GM12801 (cell line): ENCODE data around the gene COL4A4.

ENCODE experiments used
- CTCF ChIP-seq: IDR thresholded peaks from one replicate; pipeline ENCODE4 v1.5.1; 2011; ENCODE audit warnings: control low read depth; ENCODE audit not compliant: insufficient read length; ENCODE audit errors: extremely low read depth

The COL4A4 gene

GRCh38 chr2:227038550-227039189, 125.3 kb downstream of the COL4A4 start:
- no peak for TF ChIP-seq CTCF

- no peak for TF ChIP-seq CTCF
These were observed 127.5 kb downstream of the COL4A4 start for GRCh38 chr2:227036527-227036926.

GRCh38 chr2:227035711-227036367, 128.2 kb downstream of the COL4A4 start:
- TF ChIP-seq CTCF: no peak

- TF ChIP-seq CTCF: no peak
These were observed 130.4 kb downstream of the COL4A4 start for GRCh38 chr2:227033471-227034148.

GRCh38 chr2:227031379-227031778, 132.6 kb downstream of the COL4A4 start:
- no peak for TF ChIP-seq CTCF

GRCh38 chr2:227030789-227031188, 133.2 kb downstream of the COL4A4 start:
- TF ChIP-seq CTCF: no peak

- no peak for TF ChIP-seq CTCF
These were observed 134.4 kb downstream of the COL4A4 start for GRCh38 chr2:227029426-227030105.
